HG03103 (cell line): ENCODE results near the gene CASZ1.

Source experiments
- ATAC-seq: cut with Tn5 transposase; IDR thresholded peaks from one replicate; pipeline ENCODE4 v1.9.1; 2021; ENCODE audit warnings: low read depth; ENCODE audit not compliant: unreplicated experiment

Gene CASZ1

GRCh38 chr1:10795276-10796021 lies 997 bp downstream of the CASZ1 start:
- no peak for ATAC-seq

DNA sequence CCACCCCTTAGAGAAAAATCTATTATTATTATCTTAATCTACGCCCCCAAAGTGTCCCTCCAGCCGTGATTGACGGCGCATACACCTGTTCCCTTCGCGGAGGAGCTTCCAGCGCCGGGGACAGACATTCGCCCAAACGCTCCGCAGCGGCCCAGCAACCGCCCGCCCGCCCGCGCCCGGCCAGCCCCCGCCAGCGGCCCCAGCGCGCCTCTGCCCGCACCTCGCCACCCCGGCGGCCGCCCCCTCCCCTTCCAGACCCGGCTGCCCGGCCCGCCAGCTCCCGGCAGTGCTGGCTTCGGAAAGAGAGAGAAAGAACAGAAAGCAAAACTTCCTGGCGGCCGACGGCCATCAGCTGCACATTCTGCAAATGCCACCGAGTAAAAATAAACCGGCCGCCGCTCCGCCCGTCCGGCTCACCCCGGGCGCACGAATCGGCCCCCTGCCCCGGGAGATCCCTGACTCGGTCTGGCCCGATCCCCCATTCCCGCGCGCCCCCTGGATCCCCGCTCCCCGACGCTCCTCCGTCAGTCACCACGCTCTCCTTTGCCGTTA lies 1.6 kb downstream of the CASZ1 start:
- ATAC-seq: no peak

- no peak for ATAC-seq
These were observed 3.3 kb downstream of the CASZ1 start for GRCh38 chr1:10793129-10793651.

- no peak for ATAC-seq
These were observed 5.1 kb downstream of the CASZ1 start for GRCh38 chr1:10791105-10791951.

- no peak for ATAC-seq
These were observed 6.4 kb downstream of the CASZ1 start for GRCh38 chr1:10789803-10790702.

DNA sequence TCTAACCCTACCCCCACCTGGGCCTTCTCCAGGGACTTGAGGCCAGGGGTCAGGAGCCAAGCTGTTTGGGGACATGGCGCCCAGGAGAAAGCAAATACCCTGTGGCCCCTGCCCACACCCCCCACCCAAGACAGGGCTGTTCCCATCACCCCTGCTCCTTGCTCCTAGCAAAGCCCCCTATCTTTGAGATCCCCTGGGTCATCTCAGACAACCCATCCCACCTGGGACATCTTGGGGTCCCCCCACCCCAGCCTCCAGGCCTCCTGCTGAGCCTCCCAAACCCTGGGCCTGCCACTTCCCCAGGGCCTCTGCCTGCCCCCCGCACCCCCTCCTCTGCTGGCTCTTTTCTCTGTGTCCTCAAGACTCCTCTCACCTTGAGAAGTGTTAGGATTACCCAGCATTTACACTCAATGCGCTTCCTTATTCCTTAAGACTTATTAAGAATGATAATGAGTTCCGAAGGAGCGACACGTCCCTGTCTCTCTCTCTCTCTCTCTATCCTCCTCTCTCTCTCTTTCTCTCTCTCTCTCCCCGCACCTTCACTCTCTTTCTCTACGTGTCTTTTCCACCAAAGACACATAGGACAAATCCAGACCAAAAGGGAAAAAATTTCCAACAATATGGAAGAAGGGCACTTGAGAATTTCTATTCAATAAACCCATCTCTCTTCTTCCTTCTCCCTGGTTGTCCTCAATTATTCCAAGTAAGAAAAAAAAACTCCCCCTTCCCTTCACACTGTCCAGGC lies 7.2 kb downstream of the CASZ1 start:
- ATAC-seq: no peak

GRCh38 chr1:10788592-10789006 lies 7.8 kb downstream of the CASZ1 start:
- ATAC-seq: no peak

DNA sequence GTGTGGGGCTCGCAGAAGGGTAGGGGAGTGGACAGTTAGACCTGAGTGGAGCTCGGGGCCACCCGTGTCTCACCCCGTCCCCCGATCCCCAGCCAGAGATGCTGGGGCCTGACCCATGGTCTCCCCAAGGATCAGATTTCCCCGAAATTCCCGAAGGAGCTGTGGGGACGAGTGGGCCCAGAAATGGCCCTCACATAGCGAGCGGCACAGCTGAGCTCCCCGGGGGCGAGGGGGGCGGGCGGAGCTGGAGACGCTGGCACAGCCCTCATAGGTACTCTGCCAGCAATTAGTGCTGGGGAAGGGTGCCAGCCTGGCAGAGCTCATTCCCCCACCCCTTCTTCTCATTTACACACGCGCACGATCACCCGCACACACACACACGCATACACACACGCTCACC lies 9.2 kb downstream of the CASZ1 start:
- no peak for ATAC-seq

- ATAC-seq: no peak
These were observed 10.5 kb downstream of the CASZ1 start for GRCh38 chr1:10785728-10786638.

GRCh38 chr1:10784998-10785727 lies 11.3 kb downstream of the CASZ1 start:
- ATAC-seq: no peak

DNA sequence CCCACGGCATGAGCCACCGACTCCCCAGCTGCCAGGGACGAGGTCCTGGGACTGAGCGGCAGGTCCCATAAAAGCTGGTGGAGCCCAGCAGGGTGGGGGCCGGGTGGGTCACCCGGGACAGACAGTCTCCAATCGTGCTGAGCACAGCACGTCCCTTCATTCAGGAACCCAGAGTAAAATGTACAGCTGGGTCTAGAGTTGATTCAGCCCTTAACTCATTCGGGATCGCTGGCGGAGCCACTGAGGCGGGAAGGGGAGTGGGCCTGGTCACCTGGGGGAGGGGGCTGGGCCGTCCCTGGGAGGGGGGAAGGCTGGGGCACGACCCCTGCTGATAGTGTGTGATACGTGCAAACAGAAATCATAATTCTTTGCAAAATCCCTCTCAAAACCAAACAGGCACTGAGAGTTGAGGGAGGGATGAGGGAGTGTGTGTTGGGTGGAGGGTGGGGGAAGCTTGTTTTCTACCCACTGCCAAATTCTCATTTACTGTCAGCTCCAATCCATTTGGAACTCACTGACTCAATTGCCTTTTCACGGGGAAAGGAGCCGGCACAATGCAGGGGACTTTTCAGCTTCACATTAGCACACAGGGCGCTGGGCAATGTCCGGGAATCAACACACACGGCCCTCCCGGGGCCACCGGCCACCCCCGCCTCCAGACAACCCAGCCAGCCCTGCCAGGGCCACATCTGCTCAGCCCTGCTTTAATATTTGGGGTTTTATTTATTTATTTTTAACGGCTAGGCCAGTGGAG lies 13.8 kb downstream of the CASZ1 start:
- no peak for ATAC-seq

DNA sequence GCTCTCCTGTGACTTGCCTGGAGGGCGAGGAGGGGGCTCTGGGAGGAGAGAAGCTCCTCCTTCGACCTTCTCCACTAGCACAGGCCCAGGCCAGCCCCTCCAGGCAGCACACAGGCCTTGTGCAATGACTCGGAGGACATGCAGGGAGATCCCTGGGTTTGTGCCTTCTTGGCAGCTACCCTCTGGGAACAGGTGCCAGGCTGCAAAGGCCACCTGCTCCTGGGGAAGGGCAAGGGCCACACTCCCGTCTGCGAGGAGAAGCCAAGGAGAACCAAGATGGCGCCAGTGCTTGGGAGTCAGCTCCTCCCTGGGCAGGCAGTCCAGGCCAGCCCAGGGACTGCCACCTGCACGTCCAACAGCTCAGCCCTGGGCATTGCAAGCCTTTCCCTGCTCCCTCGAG lies 15.3 kb downstream of the CASZ1 start:
- no peak for ATAC-seq

- ATAC-seq: no peak
These were observed 16.6 kb downstream of the CASZ1 start for GRCh38 chr1:10779841-10780240.

DNA sequence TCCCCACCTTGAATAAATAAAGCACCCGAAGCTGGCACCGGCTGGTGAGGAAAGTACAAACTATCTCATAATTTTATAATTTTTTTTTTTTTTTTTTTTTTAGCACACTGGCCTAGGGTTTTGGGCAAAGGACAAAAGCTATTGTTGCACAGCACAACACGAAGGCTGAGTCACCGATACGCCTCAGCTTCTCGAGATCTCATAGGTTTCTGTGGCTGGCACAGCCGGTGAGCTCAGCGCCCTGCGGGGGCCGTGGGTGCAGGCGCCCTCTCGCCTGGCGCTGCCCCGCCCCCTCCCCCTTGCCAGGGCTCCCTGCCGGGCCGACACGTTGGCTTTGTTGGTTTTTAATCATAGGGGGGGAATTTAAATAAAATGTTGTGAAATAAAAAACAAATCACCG lies 17.2 kb downstream of the CASZ1 start:
- no peak for ATAC-seq

DNA sequence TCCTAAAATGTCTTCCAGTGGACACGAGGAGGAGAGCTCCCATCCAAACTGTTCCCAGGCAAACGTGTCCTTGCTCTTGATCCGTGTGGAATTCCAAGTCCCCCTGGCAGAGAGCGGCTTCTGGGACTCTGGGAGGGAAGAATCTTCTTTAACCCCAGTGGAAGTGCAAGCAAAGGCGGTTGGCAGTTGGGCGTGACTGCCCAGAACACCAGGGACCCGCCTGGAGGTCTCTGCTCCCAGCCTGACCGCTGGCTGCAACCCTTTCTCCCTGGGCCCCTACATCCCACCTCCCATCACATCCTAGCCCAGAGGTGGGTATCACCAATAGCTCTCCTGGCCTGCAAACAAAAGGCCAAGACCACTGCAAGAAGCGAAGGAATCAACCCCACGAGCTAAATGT lies 17.8 kb downstream of the CASZ1 start:
- no peak for ATAC-seq

- no peak for ATAC-seq
These were observed 18.5 kb downstream of the CASZ1 start for GRCh38 chr1:10777749-10778574.
